K562 (cell line): ENCODE data around the gene LRTM1. TPM values are rescaled to one million over a fixed set of nuclear protein-coding genes. Genes with fewer than 3 reads are reported as not detected.

ENCODE experiments used
- ATAC-seq: fragments of 200-7000 bp; cut with Tn5 transposase; 3 replicates; pipeline ENCODE4 v1.9.1; 2020; ENCODE audit warnings: moderate library complexity
- BruUV-seq: library from RNA; stranded (reverse); fragments of 400-500 nt; replicated peaks from 2 replicates; lab custom pipeline; 2021; lab: Mats Ljungman, UMichigan
- CTCF ChIA-PET: fragments of 300-600 bp; formaldehyde crosslinking; extraction: SDS; loops from one replicate; lab custom pipeline; 2021; ENCODE audit warnings: low intra/inter-chr PET ratio; lab: Yijun Ruan, JAX
- POLR2A ChIA-PET: fragments of 300-600, 350-650 bp; sonication (Branson Sonifier 250); formaldehyde crosslinking; extraction: SDS; loops from one replicate; lab custom pipeline; 2021; ENCODE audit warnings: antibody characterized with exemption, inconsistent platforms; lab: Yijun Ruan, JAX
- DNase-seq, 4 experiments: peaks; one replicate each; pipeline versions ENCODE4 v3.0.0 to v3.0.0-alpha.2; 2011 to 2018; ENCODE audit warnings: low spot score in 3 of 4, mixed read lengths in 3 of 4; ENCODE audit errors: extremely low read depth in 1 of 4
- FAIRE-seq: peaks from 2 replicates; lab custom pipeline; 2011; peaks lifted over from hg19 to GRCh38; lab: Jason Lieb, UNC
- H2AFZ ChIP-seq: 2 replicates; pipeline ENCODE4 v1.6.0; 2011; ENCODE audit warnings: low read depth, low read length, control low read depth, inconsistent platforms
- H3K27ac ChIP-seq: fragments of 200-600 bp; 3 replicates; pipeline ENCODE4 v1.8.0; 2011; ENCODE audit warnings: low read depth, mild to moderate bottlenecking, control low read depth, inconsistent platforms, low read length, moderate library complexity, mixed read lengths; ENCODE audit errors: extremely low read depth
- H3K27me3 ChIP-seq, 2 experiments: fragments of 300-600 bp in 1 of 2; 2 replicates in 1 of 2; 3 replicates in 1 of 2; pipeline versions ENCODE4 v1.6.0 to v1.8.0; 2011; ENCODE audit warnings: inconsistent platforms in 2 of 2, low read length in 2 of 2, mild to moderate bottlenecking in 1 of 2, mixed read lengths in 1 of 2, moderate library complexity in 1 of 2; ENCODE audit not compliant: control insufficient read depth in 2 of 2, insufficient read depth in 2 of 2
- H3K36me3 ChIP-seq: fragments of 300-600 bp; 3 replicates; pipeline ENCODE4 v1.8.0; 2011; ENCODE audit warnings: mild to moderate bottlenecking, low read length, inconsistent platforms; ENCODE audit not compliant: control insufficient read depth, insufficient read depth
- H3K4me1 ChIP-seq, 2 experiments: fragments of 200-600 bp in 1 of 2; replicated peaks in 1 of 2; 2 replicates in 1 of 2; 3 replicates in 1 of 2; pipeline versions ENCODE4 v1.5.1 to v1.8.0; 2011; ENCODE audit warnings: inconsistent platforms in 2 of 2, low read length in 2 of 2, mild to moderate bottlenecking in 1 of 2, mixed read lengths in 1 of 2, moderate library complexity in 1 of 2; ENCODE audit not compliant: control insufficient read depth in 2 of 2, insufficient read depth in 2 of 2
- H3K4me2 ChIP-seq: 2 replicates; pipeline ENCODE4 v1.6.1; 2011; ENCODE audit warnings: low read length, control low read depth, inconsistent platforms, mixed read lengths; ENCODE audit not compliant: insufficient read depth
- H3K4me3 ChIP-seq: fragments of 200-600 bp; sonication (generic), shearing (Covaris generic); 2 replicates; pipeline ENCODE4 v1.5.1; 2016; ENCODE audit warnings: control low read depth, inconsistent platforms
- H3K79me2 ChIP-seq: fragments of 200-600 bp; 3 replicates; pipeline ENCODE4 v1.8.0; 2011; ENCODE audit warnings: low read length, inconsistent platforms; ENCODE audit not compliant: control insufficient read depth, insufficient read depth
- H3K9ac ChIP-seq, 2 experiments: 2 replicates each; pipeline versions ENCODE4 v1.6.0 to v1.6.1; 2011; ENCODE audit warnings: low read depth in 2 of 2, low read length in 2 of 2, control low read depth in 1 of 2, inconsistent platforms in 1 of 2, mild to moderate bottlenecking in 1 of 2, mixed read lengths in 1 of 2; ENCODE audit not compliant: insufficient read depth in 1 of 2
- H3K9me1 ChIP-seq: one replicate; pipeline ENCODE4 v1.6.0; 2011; ENCODE audit warnings: inconsistent platforms, mild to moderate bottlenecking, low read length, moderate library complexity; ENCODE audit not compliant: control insufficient read depth, insufficient read depth
- H3K9me3 ChIP-seq: replicated peaks from 2 replicates; pipeline ENCODE4 v1.5.1; 2011; ENCODE audit warnings: low read depth, low read length, inconsistent platforms; ENCODE audit not compliant: control insufficient read depth, insufficient read depth
- H4K20me1 ChIP-seq: replicated peaks from 2 replicates; pipeline ENCODE4 v1.6.1; 2011; ENCODE audit warnings: low read length, inconsistent platforms, mixed read lengths; ENCODE audit not compliant: control insufficient read depth, insufficient read depth
- BHLHE40 ChIP-seq: IDR thresholded peaks from 2 replicates; pipeline ENCODE4 v1.6.1; 2011; ENCODE audit warnings: low read length, improper control_type of control experiment
- GATAD2B ChIP-seq: fragments of 450-650 bp; IDR thresholded peaks from 2 replicates; pipeline ENCODE4 v1.6.1; 2017; ENCODE audit warnings: mild to moderate bottlenecking, borderline replicate concordance
- HBP1 ChIP-seq: fragments of 450-650 bp; formaldehyde crosslinking; IDR thresholded peaks from 2 replicates; pipeline ENCODE4 v1.4.0; 2022; ENCODE audit warnings: missing genetic modification characterization
- HDGF ChIP-seq: fragments of 450-650 bp; IDR thresholded peaks from 2 replicates; pipeline ENCODE4 v1.6.1; 2016
- HMG20B ChIP-seq: fragments of 250-450 bp; sonication (Bioruptor Pico); IDR thresholded peaks from 2 replicates; pipeline ENCODE4 v1.5.0; 2021; ENCODE audit warnings: mild to moderate bottlenecking
- NUFIP1 ChIP-seq: fragments of 450-650 bp; IDR thresholded peaks from 2 replicates; pipeline ENCODE4 v1.6.1; 2018; ENCODE audit not compliant: partially characterized antibody
- SMARCA5 ChIP-seq: fragments of 450-650 bp; IDR thresholded peaks from 2 replicates; pipeline ENCODE4 v1.6.1; 2016
- SMARCE1 ChIP-seq: fragments of 450-650 bp; IDR thresholded peaks from 2 replicates; pipeline ENCODE4 v1.7.1; 2016; ENCODE audit warnings: mild to moderate bottlenecking
- SRSF3 ChIP-seq: fragments of 200-400 bp; formaldehyde crosslinking; IDR thresholded peaks from 2 replicates; pipeline ENCODE4 v1.6.1; 2016; ENCODE audit warnings: mild to moderate bottlenecking, low read length, moderate library complexity; ENCODE audit not compliant: insufficient read depth
- TCFL5 ChIP-seq: fragments of 250-450 bp; sonication (Bioruptor Pico); conservative IDR thresholded peaks from 2 replicates; pipeline ENCODE4 v1.6.1; 2021; ENCODE audit warnings: mild to moderate bottlenecking, moderate library complexity, matching md5 sums
- ZBTB7A ChIP-seq: IDR thresholded peaks from 2 replicates; pipeline ENCODE4 v1.6.1; 2011; ENCODE audit warnings: low read depth, mild to moderate bottlenecking, low read length, moderate library complexity, borderline replicate concordance; ENCODE audit not compliant: control insufficient read depth
- ZNF212 ChIP-seq: fragments of 450-650 bp; formaldehyde crosslinking; IDR thresholded peaks from 2 replicates; pipeline ENCODE4 v1.4.0; 2020; ENCODE audit warnings: mild to moderate bottlenecking
- ZNF347 ChIP-seq: fragments of 450-650 bp; formaldehyde crosslinking; IDR thresholded peaks from 2 replicates; pipeline ENCODE4 v1.4.0; 2020; ENCODE audit warnings: low read depth, mild to moderate bottlenecking, moderate library complexity
- ZNF551 ChIP-seq: fragments of 250-450 bp; sonication (Bioruptor Pico); IDR thresholded peaks from 2 replicates; pipeline ENCODE4 v1.5.0; 2021; ENCODE audit warnings: mild to moderate bottlenecking, moderate library complexity
- ZNF644 ChIP-seq: fragments of 200-800 bp; sonication (Bioruptor generic); IDR thresholded peaks from 2 replicates; pipeline ENCODE4 v1.6.1; 2016; ENCODE audit warnings: low read depth, missing genetic modification characterization, missing compliant biosample characterization
- WGBS: fragments of 100-300 bp; shearing (Covaris generic); methylation state at CpG from one replicate; pipeline ENCODE4 v1.1.6; 2016; ENCODE audit warnings: low coverage, mixed read lengths; ENCODE audit not compliant: insufficient coverage; ENCODE audit errors: missing lambda C conversion rate; 5-methylcytosine and 5-hydroxymethylcytosine counted together
- in situ Hi-C: fragments of 300-500 bp; cut with MboI; formaldehyde crosslinking; loops from 4 replicates; pipeline ENCODE4 v1.15.0; 2018; ENCODE audit warnings: inconsistent platforms, mixed read lengths
- intact Hi-C: fragments of 100-400 bp; cut with micrococcal nuclease; formaldehyde crosslinking; loops from 2 replicates; pipeline ENCODE4 v1.14.2; 2022
- polyA plus RNA-seq, 8 experiments: library from polyadenylated mRNA; depleted of rRNA in 4 of 8; stranded (reverse) in 5 of 8; unstranded in 3 of 8; fragments of >200 nt; fragmentation: Nextera tagmentation in 2 of 8; fragmentation: Illumina TruSeq in 1 of 8; extraction: Ambion mirVana in 2 of 8; extraction: Trizol in 1 of 8; gene quantifications; 2 replicates each; pipeline versions ENCODE4 v1.2.1 to v1.2.3, GENCODE V29; 2011 to 2014; ENCODE audit warnings: inconsistent platforms in 1 of 8, missing spikeins in 1 of 8
- total RNA-seq, 7 experiments: library from RNA; depleted of rRNA in 6 of 7; stranded (reverse); fragments of >200 nt in 6 of 7; fragmentation: Illumina TruSeq in 2 of 7; extraction: Trizol in 2 of 7; gene quantifications; 2 replicates each; pipeline versions ENCODE4 v1.2.1 to v1.2.3, GENCODE V29; 2011 to 2021; ENCODE audit warnings: low replicate concordance in 1 of 7
- TF ChIP-seq, protein P1 (sequence below): fragments of 250-450 bp; sonication (Bioruptor Pico); IDR thresholded peaks from 2 replicates; pipeline ENCODE4 v1.8.0; 2022; ENCODE audit warnings: moderate library complexity, mild to moderate bottlenecking, inconsistent platforms
- TF ChIP-seq, protein P2 (sequence below): fragments of 200-800 bp; sonication (Bioruptor generic); IDR thresholded peaks from 2 replicates; pipeline ENCODE4 v1.6.1; 2016; ENCODE audit warnings: missing genetic modification characterization, missing compliant biosample characterization

LRTM1 gene
- total and polyA plus RNA-seq, 9 of the 15 experiments (the other 6 are each of a cell fraction or from before 2014, with no cell fraction given) = not detected

DNA sequence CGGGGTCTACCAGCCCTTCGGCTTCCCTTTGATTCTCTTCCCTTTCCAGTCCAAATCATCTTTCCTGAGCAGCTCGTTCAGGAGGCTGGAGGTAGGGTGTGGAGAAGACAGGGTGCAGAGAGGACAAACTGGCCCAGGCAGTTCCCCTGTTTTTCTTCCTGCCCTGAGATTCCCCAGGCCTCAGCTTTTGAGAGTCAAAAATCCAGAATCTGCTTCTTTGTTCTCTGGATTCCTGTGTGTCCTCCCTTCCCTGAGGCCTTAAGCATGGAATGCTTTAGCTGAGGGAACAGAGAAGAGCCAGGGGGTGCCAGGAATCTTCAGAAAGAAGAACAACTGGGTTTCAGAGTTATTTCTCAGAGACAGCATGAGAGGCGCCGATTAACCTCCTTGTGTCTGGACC is 26.7 kb upstream of the LRTM1 start:
- no peak overlapping the region for H3K4me2 ChIP-seq
- DNase-seq = no peak
- H3K9ac ChIP-seq = no peak overlapping the region
- in situ Hi-C loops (no loop called here), intact Hi-C loops (loop anchor here (5.0 kb wide), 1 partner anchor 228 kb away; no protein-coding TSS in a partner anchor)
- ChIA-PET POLR2A (interaction anchor here (1.2 kb wide), 1 partner anchor 10 kb away, joined by 3 read pairs; no protein-coding TSS in a partner anchor), CTCF (no interaction called here)
- no peaks in the 10 kb centered on the region for H3K79me2 ChIP-seq
- 0% methylated on average over 4 of the region's 5 CpGs for WGBS
- no peaks in the 10 kb centered on the region for H4K20me1 ChIP-seq
- no peaks in the 10 kb centered on the region; a peak in 1 of 5 replicates for H3K4me1 ChIP-seq
- no peak overlapping the region for H2AFZ ChIP-seq
- H3K9me3 ChIP-seq = no peaks in the 10 kb centered on the region
- no peak for FAIRE-seq
- H3K27me3 ChIP-seq = no peaks in the 10 kb centered on the region
- ATAC-seq = no peak
- no peaks in the 10 kb centered on the region for H3K36me3 ChIP-seq
- no TSS peak for BruUV-seq
- no peaks in the 10 kb centered on the region for H3K9me1 ChIP-seq
- no peak overlapping the region for H3K27ac ChIP-seq
- H3K4me3 ChIP-seq = no peak overlapping the region
- TF ChIP-seq SMARCE1 = no peak
- TF ChIP-seq ZNF347 = no peak
- no peak for TF ChIP-seq TCFL5
- no peak for TF ChIP-seq NUFIP1
- TF ChIP-seq ZNF551 (CRISPR knock-in tag) = no peak
- no peak for TF ChIP-seq HMG20B (CRISPR knock-in tag)
- TF ChIP-seq SRSF3 = no peak
- TF ChIP-seq, protein P1, sequence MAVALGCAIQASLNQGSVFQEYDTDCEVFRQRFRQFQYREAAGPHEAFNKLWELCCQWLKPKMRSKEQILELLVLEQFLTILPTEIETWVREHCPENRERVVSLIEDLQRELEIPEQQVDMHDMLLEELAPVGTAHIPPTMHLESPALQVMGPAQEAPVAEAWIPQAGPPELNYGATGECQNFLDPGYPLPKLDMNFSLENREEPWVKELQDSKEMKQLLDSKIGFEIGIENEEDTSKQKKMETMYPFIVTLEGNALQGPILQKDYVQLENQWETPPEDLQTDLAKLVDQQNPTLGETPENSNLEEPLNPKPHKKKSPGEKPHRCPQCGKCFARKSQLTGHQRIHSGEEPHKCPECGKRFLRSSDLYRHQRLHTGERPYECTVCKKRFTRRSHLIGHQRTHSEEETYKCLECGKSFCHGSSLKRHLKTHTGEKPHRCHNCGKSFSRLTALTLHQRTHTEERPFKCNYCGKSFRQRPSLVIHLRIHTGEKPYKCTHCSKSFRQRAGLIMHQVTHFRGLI (CRISPR knock-in tag) = no peak
- no peak for TF ChIP-seq BHLHE40
- TF ChIP-seq GATAD2B = no peak
- no peak for TF ChIP-seq SMARCA5
- TF ChIP-seq ZNF212 (CRISPR knock-in tag) = no peak
- TF ChIP-seq ZNF644 (tag) = no peak
- TF ChIP-seq ZBTB7A = no peak
- no peak for TF ChIP-seq HBP1 (CRISPR knock-in tag)
- TF ChIP-seq HDGF = no peak
- TF ChIP-seq, protein P2, sequence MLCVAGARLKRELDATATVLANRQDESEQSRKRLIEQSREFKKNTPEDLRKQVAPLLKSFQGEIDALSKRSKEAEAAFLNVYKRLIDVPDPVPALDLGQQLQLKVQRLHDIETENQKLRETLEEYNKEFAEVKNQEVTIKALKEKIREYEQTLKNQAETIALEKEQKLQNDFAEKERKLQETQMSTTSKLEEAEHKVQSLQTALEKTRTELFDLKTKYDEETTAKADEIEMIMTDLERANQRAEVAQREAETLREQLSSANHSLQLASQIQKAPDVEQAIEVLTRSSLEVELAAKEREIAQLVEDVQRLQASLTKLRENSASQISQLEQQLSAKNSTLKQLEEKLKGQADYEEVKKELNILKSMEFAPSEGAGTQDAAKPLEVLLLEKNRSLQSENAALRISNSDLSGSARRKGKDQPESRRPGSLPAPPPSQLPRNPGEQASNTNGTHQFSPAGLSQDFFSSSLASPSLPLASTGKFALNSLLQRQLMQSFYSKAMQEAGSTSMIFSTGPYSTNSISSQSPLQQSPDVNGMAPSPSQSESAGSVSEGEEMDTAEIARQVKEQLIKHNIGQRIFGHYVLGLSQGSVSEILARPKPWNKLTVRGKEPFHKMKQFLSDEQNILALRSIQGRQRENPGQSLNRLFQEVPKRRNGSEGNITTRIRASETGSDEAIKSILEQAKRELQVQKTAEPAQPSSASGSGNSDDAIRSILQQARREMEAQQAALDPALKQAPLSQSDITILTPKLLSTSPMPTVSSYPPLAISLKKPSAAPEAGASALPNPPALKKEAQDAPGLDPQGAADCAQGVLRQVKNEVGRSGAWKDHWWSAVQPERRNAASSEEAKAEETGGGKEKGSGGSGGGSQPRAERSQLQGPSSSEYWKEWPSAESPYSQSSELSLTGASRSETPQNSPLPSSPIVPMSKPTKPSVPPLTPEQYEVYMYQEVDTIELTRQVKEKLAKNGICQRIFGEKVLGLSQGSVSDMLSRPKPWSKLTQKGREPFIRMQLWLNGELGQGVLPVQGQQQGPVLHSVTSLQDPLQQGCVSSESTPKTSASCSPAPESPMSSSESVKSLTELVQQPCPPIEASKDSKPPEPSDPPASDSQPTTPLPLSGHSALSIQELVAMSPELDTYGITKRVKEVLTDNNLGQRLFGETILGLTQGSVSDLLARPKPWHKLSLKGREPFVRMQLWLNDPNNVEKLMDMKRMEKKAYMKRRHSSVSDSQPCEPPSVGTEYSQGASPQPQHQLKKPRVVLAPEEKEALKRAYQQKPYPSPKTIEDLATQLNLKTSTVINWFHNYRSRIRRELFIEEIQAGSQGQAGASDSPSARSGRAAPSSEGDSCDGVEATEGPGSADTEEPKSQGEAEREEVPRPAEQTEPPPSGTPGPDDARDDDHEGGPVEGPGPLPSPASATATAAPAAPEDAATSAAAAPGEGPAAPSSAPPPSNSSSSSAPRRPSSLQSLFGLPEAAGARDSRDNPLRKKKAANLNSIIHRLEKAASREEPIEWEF (CRISPR knock-in tag) = no peak
